H1 (cell line): Measurements from ENCODE around the gene TMPRSS2. TPM values are rescaled to one million over a fixed set of nuclear protein-coding genes. Genes with fewer than 3 reads are reported as not detected.

Source experiments
- CTCF ChIA-PET: fragments of 300-600 bp; sonication (Branson Sonifier 250); formaldehyde crosslinking; loops from one replicate; lab custom pipeline; 2021; ENCODE audit not compliant: partially characterized antibody; lab: Charles Lee
- POLR2A ChIA-PET: fragments of 300-600 bp; sonication (Branson Sonifier 250); formaldehyde crosslinking; loops from one replicate; lab custom pipeline; 2021; ENCODE audit warnings: inconsistent platforms; ENCODE audit not compliant: partially characterized antibody; lab: Charles Lee
- DNase-seq, 2 experiments: peaks; one replicate each; pipeline versions ENCODE4 v3.0.0 to v3.0.0-alpha.2; 2010 to 2022; ENCODE audit warnings: low spot score in 2 of 2, low read depth in 1 of 2, mixed read lengths in 1 of 2
- FAIRE-seq: peaks from 2 replicates; lab custom pipeline; 2011; peaks lifted over from hg19 to GRCh38; lab: Jason Lieb, UNC
- H2AFZ ChIP-seq: 2 replicates; pipeline ENCODE4 v1.8.1; 2012; ENCODE audit warnings: low read length, inconsistent platforms
- H2AK5ac ChIP-seq: 2 replicates; pipeline ENCODE4 v1.6.1; 2013; ENCODE audit warnings: low read depth, low read length
- H2BK120ac ChIP-seq: replicated peaks from 2 replicates; pipeline ENCODE3; 2013; ENCODE audit warnings: low read depth, low read length, inconsistent platforms
- H2BK12ac ChIP-seq: 2 replicates; pipeline ENCODE4 v1.6.1; 2013; ENCODE audit warnings: low read depth, low read length
- H2BK15ac ChIP-seq: 2 replicates; pipeline ENCODE4 v1.6.1; 2013; ENCODE audit warnings: low read length
- H2BK20ac ChIP-seq: 2 replicates; pipeline ENCODE4 v1.6.1; 2013; ENCODE audit warnings: low read length
- H2BK5ac ChIP-seq: 2 replicates; pipeline ENCODE4 v1.6.1; 2013; ENCODE audit warnings: low read depth, low read length
- H3K14ac ChIP-seq: 2 replicates; pipeline ENCODE4 v1.6.1; 2013; ENCODE audit warnings: inconsistent platforms; ENCODE audit not compliant: insufficient read length
- H3K18ac ChIP-seq: 2 replicates; pipeline ENCODE4 v1.6.1; 2013; ENCODE audit warnings: low read length; ENCODE audit errors: extremely low read depth
- H3K23ac ChIP-seq: 2 replicates; pipeline ENCODE4 v1.6.1; 2013; ENCODE audit warnings: inconsistent platforms; ENCODE audit not compliant: insufficient read length
- H3K23me2 ChIP-seq: 2 replicates; pipeline ENCODE4 v1.6.1; 2013; ENCODE audit warnings: low read depth, low read length
- H3K27ac ChIP-seq: 2 replicates; pipeline ENCODE4 v1.6.1; 2011; ENCODE audit warnings: low read depth, low read length, inconsistent platforms
- H3K27me3 ChIP-seq, 4 experiments: replicated peaks in 1 of 4; 1 replicate in 1 of 4; 2 replicates in 3 of 4; pipeline versions ENCODE4 v1.6.1 to v1.8.1; 2011 to 2013; ENCODE audit warnings: low read length in 3 of 4, mild to moderate bottlenecking in 3 of 4, inconsistent platforms in 2 of 4, mixed read lengths in 2 of 4, moderate library complexity in 1 of 4; ENCODE audit not compliant: control insufficient read depth in 3 of 4, insufficient read depth in 3 of 4; ENCODE audit errors: extremely low read depth in 1 of 4
- H3K36me3 ChIP-seq, 4 experiments: 2 replicates each; pipeline versions ENCODE4 v1.6.1 to v1.8.1; 2011 to 2013; ENCODE audit warnings: mild to moderate bottlenecking in 4 of 4, low read length in 3 of 4, moderate library complexity in 2 of 4, control low read depth in 1 of 4, inconsistent platforms in 1 of 4; ENCODE audit not compliant: insufficient read depth in 4 of 4, control insufficient read depth in 2 of 4
- H3K4ac ChIP-seq: replicated peaks from 2 replicates; pipeline ENCODE3; 2013; ENCODE audit warnings: low read length, low read depth, mixed read lengths, inconsistent platforms; ENCODE audit not compliant: insufficient read length
- H3K4me1 ChIP-seq, 4 experiments: replicated peaks in 1 of 4; 1 replicate in 1 of 4; 2 replicates in 3 of 4; pipeline versions ENCODE4 v1.6.1 to v1.8.1; 2011 to 2013; ENCODE audit warnings: low read length in 3 of 4, inconsistent platforms in 2 of 4, mixed read lengths in 1 of 4; ENCODE audit not compliant: insufficient read depth in 4 of 4, control insufficient read depth in 3 of 4
- H3K4me2 ChIP-seq, 2 experiments: 2 replicates each; pipeline versions ENCODE4 v1.6.1 to v1.8.1; 2011 to 2013; ENCODE audit warnings: low read depth in 2 of 2, low read length in 2 of 2, control low read depth in 1 of 2, inconsistent platforms in 1 of 2, mild to moderate bottlenecking in 1 of 2; ENCODE audit not compliant: insufficient read depth in 1 of 2
- H3K4me3 ChIP-seq, 4 experiments: fragments of 200-600, 300-600 bp in 1 of 4; sonication (generic), shearing (Covaris generic), sonication (Bioruptor Twin) in 1 of 4; 2 replicates each; pipeline versions ENCODE4 v1.5.1 to v1.8.1; 2011 to 2016; ENCODE audit warnings: low read length in 4 of 4, low read depth in 3 of 4, control low read depth in 2 of 4, inconsistent platforms in 2 of 4, mild to moderate bottlenecking in 2 of 4, mixed read lengths in 1 of 4, moderate library complexity in 1 of 4; ENCODE audit not compliant: insufficient read depth in 2 of 4; ENCODE audit errors: extremely low read depth in 1 of 4
- H3K56ac ChIP-seq: replicated peaks from 2 replicates; pipeline ENCODE3; 2013; ENCODE audit warnings: low read depth, mild to moderate bottlenecking, mixed read lengths, low read length, inconsistent platforms; ENCODE audit not compliant: insufficient read length
- H3K79me1 ChIP-seq: 2 replicates; pipeline ENCODE4 v1.6.1; 2013; ENCODE audit warnings: low read depth, low read length, control low read depth
- H3K79me2 ChIP-seq, 2 experiments: 2 replicates each; pipeline versions ENCODE4 v1.6.1 to v1.8.1; 2012 to 2013; ENCODE audit warnings: low read length in 2 of 2, mild to moderate bottlenecking in 2 of 2, inconsistent platforms in 1 of 2; ENCODE audit not compliant: insufficient read depth in 2 of 2, control insufficient read depth in 1 of 2
- H3K9ac ChIP-seq, 4 experiments: replicated peaks in 1 of 4; 1 replicate in 1 of 4; 2 replicates in 3 of 4; pipeline versions ENCODE4 v1.6.1 to v1.8.1; 2011 to 2013; ENCODE audit warnings: low read depth in 3 of 4, low read length in 3 of 4, control low read depth in 2 of 4, mild to moderate bottlenecking in 2 of 4, moderate library complexity in 2 of 4, inconsistent platforms in 1 of 4; ENCODE audit errors: extremely low read depth in 1 of 4
- H3K9me3 ChIP-seq, 2 experiments: 2 replicates each; pipeline versions ENCODE4 v1.6.1 to v1.8.1; 2012 to 2013; ENCODE audit warnings: mild to moderate bottlenecking in 2 of 2, moderate library complexity in 2 of 2, control low read depth in 1 of 2, inconsistent platforms in 1 of 2, low read depth in 1 of 2, low read length in 1 of 2, mixed read lengths in 1 of 2; ENCODE audit not compliant: insufficient read depth in 2 of 2
- H4K20me1 ChIP-seq, 2 experiments: replicated peaks in 1 of 2; 2 replicates each; pipeline versions ENCODE3 to v1.8.1; 2011 to 2013; ENCODE audit warnings: inconsistent platforms in 2 of 2, low read length in 2 of 2, mild to moderate bottlenecking in 1 of 2; ENCODE audit not compliant: insufficient read depth in 2 of 2, control insufficient read depth in 1 of 2
- H4K5ac ChIP-seq: 2 replicates; pipeline ENCODE4 v1.6.1; 2013; ENCODE audit warnings: low read length, low read depth, mixed read lengths, inconsistent platforms; ENCODE audit not compliant: insufficient read length
- H4K8ac ChIP-seq: 2 replicates; pipeline ENCODE4 v1.8.0; 2013; ENCODE audit warnings: mild to moderate bottlenecking, moderate library complexity, low read length, inconsistent platforms; ENCODE audit not compliant: insufficient read depth; ENCODE audit errors: extremely low read depth
- H4K91ac ChIP-seq: replicated peaks from 2 replicates; pipeline ENCODE3; 2013; ENCODE audit warnings: low read length, mixed read lengths, inconsistent platforms; ENCODE audit not compliant: insufficient read length
- E2F6 ChIP-seq: IDR thresholded peaks from 2 replicates; pipeline ENCODE4 v1.6.1; 2012; ENCODE audit warnings: inconsistent platforms
- EP300 ChIP-seq, 2 experiments: IDR thresholded peaks; 1 replicate in 1 of 2; 2 replicates in 1 of 2; pipeline ENCODE4 v1.6.1; 2011 to 2012; ENCODE audit warnings: low read depth in 2 of 2, low read length in 2 of 2, mild to moderate bottlenecking in 2 of 2, borderline replicate concordance in 1 of 2, inconsistent platforms in 1 of 2, moderate library complexity in 1 of 2
- EZH2 ChIP-seq: fragments of 200-600 bp; sonication (generic); IDR thresholded peaks from 2 replicates; pipeline ENCODE4 v1.7.1; 2012; ENCODE audit warnings: low read depth, mild to moderate bottlenecking, moderate library complexity, low read length, inconsistent platforms; ENCODE audit not compliant: severe bottlenecking
- GTF2F1 ChIP-seq: IDR thresholded peaks from 2 replicates; pipeline ENCODE4 v1.6.1; 2012; ENCODE audit warnings: low read depth, low read length, improper control_type of control experiment, borderline replicate concordance
- HDAC6 ChIP-seq: IDR thresholded peaks from one replicate; pipeline ENCODE4 v1.7.1; 2012; ENCODE audit warnings: low read depth, mild to moderate bottlenecking, inconsistent platforms, low read length, moderate library complexity
- KDM1A ChIP-seq: fragments of 200-600, 300-600 bp; sonication (generic); IDR thresholded peaks from 2 replicates; pipeline ENCODE4 v1.7.1; 2016; ENCODE audit warnings: mild to moderate bottlenecking, low read length, borderline replicate concordance
- POLR2A ChIP-seq, 2 experiments: IDR thresholded peaks; 1 replicate in 1 of 2; 2 replicates in 1 of 2; pipeline ENCODE4 v1.6.1; 2011; ENCODE audit warnings: low read depth in 2 of 2, low read length in 2 of 2, mild to moderate bottlenecking in 2 of 2; ENCODE audit errors: control extremely low read depth in 1 of 2
- POLR2AphosphoS5 ChIP-seq: IDR thresholded peaks from 2 replicates; pipeline ENCODE4 v1.6.1; 2011; ENCODE audit warnings: low read depth, low read length
- POU5F1 ChIP-seq: IDR thresholded peaks from 2 replicates; pipeline ENCODE4 v1.6.1; 2011; ENCODE audit warnings: low read depth, mild to moderate bottlenecking, low read length, moderate library complexity
- SUZ12 ChIP-seq: fragments of 200-600 bp; sonication (generic); IDR thresholded peaks from 2 replicates; pipeline ENCODE4 v1.6.1; 2012; ENCODE audit warnings: mild to moderate bottlenecking, inconsistent platforms, low read length, moderate library complexity, mixed read lengths
- TAF7 ChIP-seq: optimal IDR thresholded peaks from 2 replicates; pipeline ENCODE3; 2011; ENCODE audit warnings: low read depth, mild to moderate bottlenecking, inconsistent platforms, low read length, moderate library complexity, borderline replicate concordance
- ZNF274 ChIP-seq: IDR thresholded peaks from 2 replicates; pipeline ENCODE4 v1.7.0; 2012; ENCODE audit warnings: low read length, borderline replicate concordance; ENCODE audit errors: extremely low read depth
- WGBS, 2 experiments: shearing (Covaris generic) in 1 of 2; methylation state at CpG; one replicate each; pipeline versions ENCODE4 v1.1.6 to v1.1.7; 2013 to 2015; ENCODE audit warnings: low lambda C conversion rate in 2 of 2, mixed read lengths in 2 of 2, inconsistent platforms in 1 of 2, low coverage in 1 of 2, missing lambda C conversion rate in 1 of 2; ENCODE audit not compliant: insufficient replicate concordance in 2 of 2, insufficient coverage in 1 of 2, insufficient read length in 1 of 2; ENCODE audit errors: extremely low coverage in 1 of 2, missing lambda C conversion rate in 1 of 2; 5-methylcytosine and 5-hydroxymethylcytosine counted together
- polyA plus RNA-seq, 7 experiments: library from polyadenylated mRNA; depleted of rRNA in 3 of 7; stranded (reverse) in 5 of 7; unstranded in 2 of 7; fragments of >200 nt in 5 of 7; fragments of 200-250 nt in 2 of 7; gene quantifications; 1 replicate in 5 of 7; 2 replicates in 1 of 7; 4 replicates in 1 of 7; pipeline versions ENCODE4 v1.2.1 to v1.2.3, GENCODE V29; 2011 to 2013; ENCODE audit warnings: missing spikeins in 2 of 7, mixed read lengths in 2 of 7
- total RNA-seq: library from RNA; stranded (reverse); fragmentation: NEBNext Ultra II Directional; extraction: Animal tissue kit (Norgen Biotek cat#: 25700); gene quantifications from 2 replicates; pipeline ENCODE4 v1.2.1, GENCODE V29; 2021

Gene TMPRSS2
- total and polyA plus RNA-seq, 2 of the 8 experiments (the other 6 are each of a cell fraction or from before 2014, with no cell fraction given), result 9.2 to 11.0 TPM

- no peak overlapping the region for H2AFZ ChIP-seq
- H3K27ac ChIP-seq, result no peak overlapping the region
- no peak overlapping the region for H4K91ac ChIP-seq
- H3K4me3 ChIP-seq, result no peak overlapping the region
- H3K79me2 ChIP-seq, result no peaks in the 10 kb centered on the region
- no peak overlapping the region for H4K8ac ChIP-seq
- no peak overlapping the region for H4K5ac ChIP-seq
- no peaks in the 10 kb centered on the region for H3K36me3 ChIP-seq
- no peak overlapping the region for H3K4ac ChIP-seq
- no peak overlapping the region for H3K14ac ChIP-seq
- H3K4me2 ChIP-seq, result no peak overlapping the region
- no peaks in the 10 kb centered on the region; a peak in 1 of 4 replicates for H3K9me3 ChIP-seq
- no peak overlapping the region for H2BK20ac ChIP-seq
- H3K4me1 ChIP-seq, result no peaks in the 10 kb centered on the region
- no peak overlapping the region for H3K18ac ChIP-seq
- no peak overlapping the region for H3K56ac ChIP-seq
- H4K20me1 ChIP-seq, result no peaks in the 10 kb centered on the region
- no peak for FAIRE-seq
- POLR2A ChIA-PET, result interaction anchor here (0.8 kb wide), 1 partner anchor 10 kb away, joined by 3 read pairs; no protein-coding TSS in a partner anchor
- no peak overlapping the region for H3K9ac ChIP-seq
- H2BK120ac ChIP-seq, result no peak overlapping the region
- CTCF ChIA-PET, result interaction anchor here (0.6 to 1.0 kb wide), 3 partner anchors 14 to 106 kb away, joined by 3 read pairs; no protein-coding TSS in a partner anchor
- 86% methylated on average over 9 of the region's 9 CpGs; no CpG with 5 or more reads in 1 of the 2 experiments for WGBS, 2 experiments
- H2AK5ac ChIP-seq, result no peak overlapping the region
- H2BK15ac ChIP-seq, result no peak overlapping the region
- H3K23me2 ChIP-seq, result no peaks in the 10 kb centered on the region
- H3K79me1 ChIP-seq, result no peaks in the 10 kb centered on the region
- H3K23ac ChIP-seq, result no peak overlapping the region
- no peak overlapping the region for H2BK12ac ChIP-seq
- no peak overlapping the region for H2BK5ac ChIP-seq
- no peaks in the 10 kb centered on the region for H3K27me3 ChIP-seq
- DNase-seq, result no peak
- TF ChIP-seq EP300 (IDR thresholded peaks at IDR 0.05; ENCODE audit: borderline replicate concordance in 1 of 2, low read depth in 2 of 2, low read length in 2 of 2) (no peak), GTF2F1 (no peak), SUZ12 (no peak), KDM1A (no peak), POU5F1 (no peak), E2F6 (no peak), EZH2 (no peak), TAF7 (no peak), POLR2A (IDR thresholded peaks at IDR 0.05; ENCODE audit: control extremely low read depth in 1 of 2, low read depth in 2 of 2, low read length in 2 of 2) (no peak), ZNF274 (no peak), HDAC6 (no peak), POLR2AphosphoS5 (no peak)
Measured at GRCh38 chr21:41519806-41520559, 12.0 kb upstream of the TMPRSS2 start.
